Measurements from ENCODE around the gene KDM6A. TPM values are rescaled to one million over a fixed set of nuclear protein-coding genes. Genes with fewer than 3 reads are reported as not detected.
"Not testable (repeated sequence)": the region's sequence is repeated elsewhere in the genome, so short reads cannot be mapped to it uniquely, and the experiment has no call there.

The KDM6A gene
- polyA plus RNA-seq, 1 of the 3 experiments (the other 2 are of a cell fraction), result 7.4 TPM

DNA sequence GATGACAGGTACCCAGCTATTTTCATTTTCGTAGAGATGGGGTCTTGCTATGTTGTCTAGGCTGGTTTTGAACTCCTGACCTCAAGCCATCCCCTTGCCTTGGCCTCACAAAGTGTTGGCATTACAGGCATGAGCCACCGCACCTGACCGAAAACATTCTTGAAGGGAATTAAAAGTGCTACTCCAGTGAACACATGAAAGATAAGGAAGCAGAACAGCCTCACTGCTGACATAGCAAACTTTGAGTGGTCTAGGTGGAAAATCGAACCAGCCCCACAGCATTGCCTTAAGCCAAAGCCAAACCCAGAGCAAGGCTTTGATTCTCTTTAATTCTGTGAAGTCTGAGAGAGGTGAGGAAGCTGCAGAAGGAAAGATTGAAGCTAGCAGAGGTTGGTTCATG is 65.1 kb downstream of the KDM6A start:
- no peaks in the 10 kb centered on the region for H3K27me3 ChIP-seq (ENCODE audit: insufficient read depth)
- 94% methylated on average over 4 of the region's 4 CpGs for WGBS (ENCODE audit: low lambda C conversion rate)
- no peak overlapping the region for H3K27ac ChIP-seq (ENCODE audit: low read depth in 2 of 2, low read length in 1 of 2)
- H3K9ac ChIP-seq, result no peak overlapping the region
- ChIA-PET POLR2A (no interaction called here), CTCF (no interaction called here)
- no peaks in the 10 kb centered on the region for H3K36me3 ChIP-seq (replicated peaks in 1 of 2; ENCODE audit: control insufficient read depth in 1 of 2, insufficient read depth in 2 of 2, low read length in 1 of 2)
- H4K20me1 ChIP-seq (ENCODE audit: insufficient read depth), result peaks cover 68% of the 10 kb centered on the region
- no peak overlapping the region for H3K4me3 ChIP-seq (ENCODE audit: low read depth in 2 of 2, low read length in 1 of 2)
- no peaks in the 10 kb centered on the region for H3F3A ChIP-seq (replicated peaks; ENCODE audit: insufficient read depth)
- no peaks in the 10 kb centered on the region for H3K9me3 ChIP-seq
- H3K9me2 ChIP-seq, result no peaks in the 10 kb centered on the region
- no peaks in the 10 kb centered on the region for H3K4me1 ChIP-seq (ENCODE audit: control insufficient read depth in 1 of 2, insufficient read depth in 2 of 2, low read depth in 1 of 2, low read length in 1 of 2)
- TF ChIP-seq GABPA (IDR thresholded peaks at IDR 0.05; ENCODE audit: low read depth) (no peak), MXI1 (IDR thresholded peaks at IDR 0.05; ENCODE audit: low read depth, low read length) (no peak), YY1 (IDR thresholded peaks at IDR 0.05; ENCODE audit: low read depth) (no peak), RAD21 (IDR thresholded peaks at IDR 0.05; ENCODE audit: low read length) (no peak), JUND (IDR thresholded peaks at IDR 0.05) (no peak), CHD2 (IDR thresholded peaks at IDR 0.05; ENCODE audit: low read length, partially characterized antibody) (no peak), RCOR1 (IDR thresholded peaks at IDR 0.05; ENCODE audit: low read length) (no peak), POLR2AphosphoS5 (IDR thresholded peaks at IDR 0.05; ENCODE audit: low read depth, low read length) (no peak), EP300 (IDR thresholded peaks at IDR 0.05; ENCODE audit: borderline replicate concordance in 1 of 2, low read depth in 1 of 2, low read length in 1 of 2) (no peak), TCF12 (IDR thresholded peaks at IDR 0.05) (no peak)
- TF ChIP-seq, protein P1, sequence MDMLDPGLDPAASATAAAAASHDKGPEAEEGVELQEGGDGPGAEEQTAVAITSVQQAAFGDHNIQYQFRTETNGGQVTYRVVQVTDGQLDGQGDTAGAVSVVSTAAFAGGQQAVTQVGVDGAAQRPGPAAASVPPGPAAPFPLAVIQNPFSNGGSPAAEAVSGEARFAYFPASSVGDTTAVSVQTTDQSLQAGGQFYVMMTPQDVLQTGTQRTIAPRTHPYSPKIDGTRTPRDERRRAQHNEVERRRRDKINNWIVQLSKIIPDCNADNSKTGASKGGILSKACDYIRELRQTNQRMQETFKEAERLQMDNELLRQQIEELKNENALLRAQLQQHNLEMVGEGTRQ (IDR thresholded peaks at IDR 0.05; ENCODE audit: borderline replicate concordance, low read depth, low read length), result no peak
- TF ChIP-seq, protein P2, sequence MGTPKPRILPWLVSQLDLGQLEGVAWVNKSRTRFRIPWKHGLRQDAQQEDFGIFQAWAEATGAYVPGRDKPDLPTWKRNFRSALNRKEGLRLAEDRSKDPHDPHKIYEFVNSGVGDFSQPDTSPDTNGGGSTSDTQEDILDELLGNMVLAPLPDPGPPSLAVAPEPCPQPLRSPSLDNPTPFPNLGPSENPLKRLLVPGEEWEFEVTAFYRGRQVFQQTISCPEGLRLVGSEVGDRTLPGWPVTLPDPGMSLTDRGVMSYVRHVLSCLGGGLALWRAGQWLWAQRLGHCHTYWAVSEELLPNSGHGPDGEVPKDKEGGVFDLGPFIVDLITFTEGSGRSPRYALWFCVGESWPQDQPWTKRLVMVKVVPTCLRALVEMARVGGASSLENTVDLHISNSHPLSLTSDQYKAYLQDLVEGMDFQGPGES (IDR thresholded peaks at IDR 0.05; ENCODE audit: low read depth, low read length), result no peak
- TF ChIP-seq, protein P3, sequence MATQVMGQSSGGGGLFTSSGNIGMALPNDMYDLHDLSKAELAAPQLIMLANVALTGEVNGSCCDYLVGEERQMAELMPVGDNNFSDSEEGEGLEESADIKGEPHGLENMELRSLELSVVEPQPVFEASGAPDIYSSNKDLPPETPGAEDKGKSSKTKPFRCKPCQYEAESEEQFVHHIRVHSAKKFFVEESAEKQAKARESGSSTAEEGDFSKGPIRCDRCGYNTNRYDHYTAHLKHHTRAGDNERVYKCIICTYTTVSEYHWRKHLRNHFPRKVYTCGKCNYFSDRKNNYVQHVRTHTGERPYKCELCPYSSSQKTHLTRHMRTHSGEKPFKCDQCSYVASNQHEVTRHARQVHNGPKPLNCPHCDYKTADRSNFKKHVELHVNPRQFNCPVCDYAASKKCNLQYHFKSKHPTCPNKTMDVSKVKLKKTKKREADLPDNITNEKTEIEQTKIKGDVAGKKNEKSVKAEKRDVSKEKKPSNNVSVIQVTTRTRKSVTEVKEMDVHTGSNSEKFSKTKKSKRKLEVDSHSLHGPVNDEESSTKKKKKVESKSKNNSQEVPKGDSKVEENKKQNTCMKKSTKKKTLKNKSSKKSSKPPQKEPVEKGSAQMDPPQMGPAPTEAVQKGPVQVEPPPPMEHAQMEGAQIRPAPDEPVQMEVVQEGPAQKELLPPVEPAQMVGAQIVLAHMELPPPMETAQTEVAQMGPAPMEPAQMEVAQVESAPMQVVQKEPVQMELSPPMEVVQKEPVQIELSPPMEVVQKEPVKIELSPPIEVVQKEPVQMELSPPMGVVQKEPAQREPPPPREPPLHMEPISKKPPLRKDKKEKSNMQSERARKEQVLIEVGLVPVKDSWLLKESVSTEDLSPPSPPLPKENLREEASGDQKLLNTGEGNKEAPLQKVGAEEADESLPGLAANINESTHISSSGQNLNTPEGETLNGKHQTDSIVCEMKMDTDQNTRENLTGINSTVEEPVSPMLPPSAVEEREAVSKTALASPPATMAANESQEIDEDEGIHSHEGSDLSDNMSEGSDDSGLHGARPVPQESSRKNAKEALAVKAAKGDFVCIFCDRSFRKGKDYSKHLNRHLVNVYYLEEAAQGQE (IDR thresholded peaks at IDR 0.05; ENCODE audit: low read depth, low read length), result no peak
- DNase-seq, result no peak
- H2AFZ ChIP-seq (ENCODE audit: low read depth), result no peak overlapping the region
- H3K79me2 ChIP-seq (ENCODE audit: insufficient read depth), result peaks cover 95% of the 10 kb centered on the region
- H3K4me2 ChIP-seq, result no peak overlapping the region

DNA sequence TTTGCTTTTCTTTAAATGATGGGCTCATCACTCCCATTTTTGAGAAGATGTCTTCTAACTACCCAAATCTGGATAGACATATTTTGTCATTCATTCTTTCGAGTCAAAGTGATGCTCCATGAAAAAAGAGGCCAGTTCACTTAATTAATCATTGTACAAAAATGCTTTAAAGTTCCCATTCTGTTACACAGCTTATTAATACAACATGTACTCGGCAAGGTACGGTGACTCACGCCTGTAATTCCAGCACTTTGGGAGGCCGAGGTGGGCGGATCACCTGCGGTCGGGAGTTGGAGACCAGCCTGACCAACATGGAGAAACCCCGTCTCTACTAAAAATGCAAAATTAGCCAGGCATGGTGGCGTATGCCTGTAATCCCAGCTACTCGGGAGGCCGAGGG is 67.6 kb downstream of the KDM6A start:
- POLR2A ChIA-PET; DNase-seq; H3F3A ChIP-seq (replicated peaks; ENCODE audit: insufficient read depth); H3K4me1 ChIP-seq (ENCODE audit: control insufficient read depth in 1 of 2, insufficient read depth in 2 of 2, low read depth in 1 of 2, low read length in 1 of 2); H3K27ac ChIP-seq (ENCODE audit: low read depth in 2 of 2, low read length in 1 of 2); H3K4me2 ChIP-seq; H3K9me3 ChIP-seq; H3K9me2 ChIP-seq; CTCF ChIA-PET; H3K4me3 ChIP-seq (ENCODE audit: low read depth in 2 of 2, low read length in 1 of 2); H3K9ac ChIP-seq; H3K27me3 ChIP-seq (ENCODE audit: insufficient read depth); H2AFZ ChIP-seq (ENCODE audit: low read depth): not testable (repeated sequence)
- Histone ChIP-seq H3K79me2 (ENCODE audit: insufficient read depth) (peaks cover 93% of the 10 kb centered on the region), H3K36me3 (replicated peaks in 1 of 2; ENCODE audit: control insufficient read depth in 1 of 2, insufficient read depth in 2 of 2, low read length in 1 of 2) (peaks cover 0 to 12% of the 10 kb centered on the region in 2 experiments), H4K20me1 (ENCODE audit: insufficient read depth) (peaks cover 47% of the 10 kb centered on the region)
- 95% methylated on average over 12 of the region's 12 CpGs for WGBS (ENCODE audit: low lambda C conversion rate)
